ENCODE data around the gene NMNAT1.

GRCh38 chr1:9927259-9927658 lies 16.0 kb upstream of the NMNAT1 start:
- TF ChIP-seq CTCF (IDR thresholded peaks at IDR 0.05) = no peak
- no peak for TF ChIP-seq EP300 (IDR thresholded peaks at IDR 0.05)
- no peak for TF ChIP-seq POLR2A (IDR thresholded peaks at IDR 0.05)
- no peak for TF ChIP-seq POLR2AphosphoS5 (IDR thresholded peaks at IDR 0.05)
